ENCODE measurements around the gene NHLRC2.

The NHLRC2 gene

DNA sequence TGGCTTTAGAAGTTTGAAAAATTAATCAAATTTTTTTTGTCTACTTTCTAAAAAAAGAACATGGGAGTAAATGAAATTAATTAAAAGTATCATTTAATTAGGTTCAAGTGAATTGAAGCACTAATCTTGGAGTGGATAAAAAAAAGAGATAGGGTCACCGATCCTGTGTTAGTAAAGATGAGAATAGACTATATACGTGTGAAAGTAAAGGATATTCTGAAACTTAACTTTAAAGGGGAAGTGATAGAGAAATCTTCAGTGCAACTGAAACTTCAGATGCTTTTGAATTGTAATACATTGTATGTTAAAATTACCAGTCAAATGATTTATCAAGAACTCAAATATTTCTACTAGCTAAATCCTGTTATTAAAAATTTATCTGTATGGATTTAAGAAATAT lies 4.8 kb downstream of the NHLRC2 start:
- no peak for DNase-seq

DNA sequence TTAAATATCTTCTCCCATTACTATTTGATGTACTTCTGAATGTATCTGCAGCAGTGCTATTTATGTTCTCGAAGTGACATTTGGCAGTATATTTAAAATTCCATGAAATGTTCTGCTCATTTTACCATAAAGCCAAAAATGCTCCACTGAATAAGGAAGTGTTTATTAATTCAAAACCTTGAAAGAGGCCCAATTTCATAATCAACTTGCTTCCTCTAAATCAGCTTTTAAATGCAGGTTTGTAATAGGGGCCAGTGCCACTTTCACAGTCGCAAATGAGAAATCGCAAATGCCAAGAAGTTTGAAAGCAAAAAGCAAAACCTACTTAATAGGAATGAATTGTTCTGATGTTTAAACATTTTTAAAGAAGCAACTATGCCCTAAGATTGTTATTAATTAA lies 11.4 kb downstream of the NHLRC2 start:
- DNase-seq, result no peak

DNA sequence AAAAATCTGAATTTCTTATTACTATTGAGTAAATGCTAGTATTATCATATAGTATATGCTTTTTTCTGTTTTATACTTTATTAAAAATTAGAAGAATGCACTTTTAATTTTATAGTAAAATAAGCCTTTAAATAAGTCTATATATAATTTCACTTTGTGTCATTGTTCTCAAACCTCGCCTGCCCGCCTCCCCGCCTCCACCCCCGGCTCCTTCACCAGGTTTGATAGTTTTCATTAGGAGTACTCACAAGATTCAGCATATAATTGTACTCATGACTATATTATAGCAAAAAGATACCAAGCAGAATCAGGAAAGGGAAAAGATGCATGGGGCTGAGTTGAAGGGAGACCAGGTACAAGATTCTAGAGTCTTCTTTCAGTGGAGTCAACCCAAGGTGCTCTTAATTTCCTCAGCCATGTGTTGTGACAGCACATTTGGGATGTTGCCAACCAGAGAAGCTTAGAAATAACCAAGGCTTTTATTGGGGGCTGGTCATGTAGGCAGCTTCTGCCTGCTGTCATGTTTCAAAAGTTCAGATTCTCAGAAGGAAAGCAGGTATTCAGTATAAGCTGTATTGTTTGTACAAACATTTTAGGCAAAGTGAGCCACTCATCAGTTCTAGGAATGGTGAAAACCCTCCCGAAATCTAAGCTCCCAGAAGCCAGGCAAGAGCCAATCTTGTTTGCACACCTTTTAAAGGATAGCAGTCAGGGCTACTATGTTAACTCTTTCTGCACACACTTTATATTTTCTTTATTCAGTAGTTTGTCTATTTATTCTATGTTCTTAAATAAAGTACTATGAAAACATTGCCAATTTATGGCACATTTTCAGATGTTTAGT lies 12.3 kb downstream of the NHLRC2 start:
- no peak for DNase-seq

DNA sequence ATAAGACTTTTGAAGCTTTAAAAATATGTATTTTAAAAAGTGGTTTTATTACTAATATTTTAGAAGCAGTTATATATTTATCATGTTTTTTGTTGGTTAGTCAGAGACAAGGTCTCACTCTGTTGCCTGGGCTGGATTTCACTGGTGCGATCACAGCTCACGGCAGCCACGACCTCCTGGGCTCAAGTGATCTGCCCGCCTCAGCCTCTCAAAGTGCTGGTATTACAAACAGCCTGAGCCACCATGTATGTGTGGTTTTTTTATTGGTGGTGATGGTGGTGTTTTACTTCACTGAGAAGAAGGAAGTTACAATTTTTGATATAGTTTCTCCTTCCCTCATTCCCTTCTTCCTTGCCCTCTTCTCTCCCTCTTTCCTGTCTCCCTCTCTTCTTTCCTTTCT lies 13.4 kb downstream of the NHLRC2 start:
- no peak for DNase-seq

DNA sequence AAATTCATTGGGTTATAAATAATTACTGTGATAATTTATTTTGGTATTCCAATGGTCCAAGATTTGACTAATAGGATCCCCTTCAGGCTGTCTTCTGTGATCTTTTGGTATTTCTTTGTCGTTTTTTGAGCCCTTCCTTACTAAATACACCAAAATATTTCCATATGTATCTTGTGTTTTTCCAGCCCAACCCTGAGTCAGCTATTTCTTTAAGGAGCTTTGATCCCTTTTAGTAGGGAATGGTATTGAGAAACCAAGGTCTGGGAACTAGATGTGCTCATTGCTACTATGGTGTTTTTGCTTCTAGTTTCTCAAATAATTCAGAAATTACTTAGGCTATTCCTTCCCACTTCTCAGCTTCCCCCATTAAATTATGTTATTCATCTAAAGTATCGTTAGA lies 15.3 kb downstream of the NHLRC2 start:
- no peak for DNase-seq

DNA sequence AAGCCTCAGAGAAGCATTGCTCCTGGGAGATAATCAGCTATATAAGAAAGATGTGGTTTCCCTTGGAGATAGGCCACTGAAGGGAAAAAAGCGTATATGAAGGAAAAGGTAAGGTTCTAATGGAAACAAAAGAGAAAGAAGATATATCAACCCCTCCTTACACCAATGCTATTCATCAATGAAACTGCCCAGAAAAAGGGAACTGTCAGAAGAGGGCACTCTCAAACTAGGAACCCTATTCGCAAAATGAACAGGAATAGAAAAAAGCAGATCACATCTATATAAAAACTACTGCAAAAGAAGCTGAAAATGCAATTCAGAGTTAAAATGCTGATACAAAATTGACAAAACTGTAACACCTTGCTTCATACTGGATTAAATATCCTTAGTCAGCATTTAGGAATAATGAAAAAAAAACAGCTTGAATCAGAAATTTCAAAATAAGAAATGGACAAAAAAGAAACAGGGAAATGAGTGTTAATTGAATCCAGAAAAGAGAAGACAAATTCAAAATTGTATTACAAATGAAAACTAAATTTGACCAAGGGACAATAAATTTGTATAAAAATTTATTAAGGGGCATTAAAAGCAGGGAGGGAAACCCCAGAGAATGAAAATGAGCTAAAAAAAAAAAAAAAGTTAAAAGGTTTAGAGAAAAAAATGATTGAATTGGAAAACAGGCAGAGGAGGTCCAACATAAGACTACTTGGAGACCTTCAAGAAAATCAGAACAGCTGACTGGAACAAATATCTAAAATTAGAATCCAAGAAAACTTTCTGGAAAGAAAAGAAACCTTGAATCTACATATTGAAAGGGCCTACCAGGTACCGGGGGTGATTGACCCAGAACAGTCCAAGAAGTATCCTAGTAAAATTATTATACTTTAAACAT lies 17.9 kb downstream of the NHLRC2 start:
- DNase-seq, result no peak

DNA sequence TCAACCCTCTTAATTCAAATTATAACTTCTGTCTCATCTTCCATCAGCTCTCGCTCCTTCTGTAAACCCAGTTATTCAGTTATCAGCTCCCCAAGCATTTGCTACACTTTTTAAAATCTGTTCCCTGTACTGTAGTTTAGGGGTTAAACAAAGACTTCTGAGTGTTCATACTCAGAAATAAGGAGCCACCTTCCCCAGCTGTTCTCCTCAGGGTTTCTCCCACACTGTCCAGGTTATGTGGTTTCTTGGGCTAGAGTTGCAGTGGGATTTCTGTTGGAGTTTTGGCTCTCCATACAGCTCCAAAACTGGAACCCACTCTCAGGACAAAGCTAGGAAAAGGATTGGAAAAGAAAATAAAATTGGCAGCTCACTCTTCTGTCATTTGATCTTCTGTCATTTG lies 20.8 kb downstream of the NHLRC2 start:
- DNase-seq, result no peak

DNA sequence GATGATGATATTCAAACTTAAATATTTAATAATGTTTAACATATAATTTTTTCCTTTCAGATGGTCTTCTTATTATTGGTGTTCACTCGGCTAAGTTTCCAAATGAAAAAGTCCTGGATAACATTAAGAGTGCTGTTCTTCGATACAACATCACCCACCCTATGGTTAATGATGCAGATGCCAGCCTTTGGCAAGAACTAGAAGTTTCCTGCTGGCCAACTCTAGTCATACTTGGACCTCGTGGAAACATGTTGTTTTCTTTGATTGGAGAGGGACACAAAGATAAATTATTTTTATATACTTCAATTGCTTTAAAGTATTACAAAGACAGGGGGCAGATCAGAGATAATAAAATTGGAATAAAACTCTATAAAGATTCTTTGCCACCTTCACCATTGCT lies 22.0 kb downstream of the NHLRC2 start:
- DNase-seq, result no peak

DNA sequence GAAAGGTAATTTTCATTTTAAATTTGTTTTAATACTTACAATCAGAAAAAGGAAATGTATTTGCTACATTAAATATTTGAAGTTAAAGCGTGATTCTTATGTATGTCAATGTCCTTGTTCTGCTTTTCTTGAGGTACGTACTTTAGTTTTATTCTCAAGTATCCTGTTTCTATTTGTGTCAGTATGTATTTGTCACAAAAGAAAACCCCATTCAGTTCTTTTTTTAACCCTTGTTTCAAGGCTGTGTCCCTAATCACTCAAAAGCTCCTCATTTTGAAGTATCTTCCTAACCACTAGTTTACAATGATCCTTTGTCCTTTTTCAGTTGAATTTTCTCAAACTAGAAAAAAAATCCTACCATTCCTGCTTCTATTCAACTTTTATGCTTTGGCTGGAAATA lies 25.2 kb downstream of the NHLRC2 start:
- no peak for DNase-seq

DNA sequence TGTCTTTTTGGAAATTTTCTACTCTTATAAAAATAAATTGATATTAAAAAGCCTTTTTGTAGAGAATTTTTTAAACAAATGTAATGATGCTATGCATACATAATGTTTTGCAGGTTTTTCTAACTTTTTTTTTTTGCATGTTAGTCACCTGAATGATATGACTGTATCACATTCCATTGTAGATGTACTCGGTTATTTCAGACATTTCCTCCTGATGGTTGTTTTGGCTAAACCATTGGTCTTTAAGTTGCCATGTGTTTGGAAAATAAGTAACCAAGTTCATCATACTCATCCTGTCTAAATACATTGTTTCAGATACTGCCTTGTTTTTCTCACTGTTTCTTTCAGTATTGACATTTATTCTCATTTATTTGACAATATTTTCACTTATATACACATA lies 25.8 kb downstream of the NHLRC2 start:
- peak; percentile 50 for DNase-seq

DNA sequence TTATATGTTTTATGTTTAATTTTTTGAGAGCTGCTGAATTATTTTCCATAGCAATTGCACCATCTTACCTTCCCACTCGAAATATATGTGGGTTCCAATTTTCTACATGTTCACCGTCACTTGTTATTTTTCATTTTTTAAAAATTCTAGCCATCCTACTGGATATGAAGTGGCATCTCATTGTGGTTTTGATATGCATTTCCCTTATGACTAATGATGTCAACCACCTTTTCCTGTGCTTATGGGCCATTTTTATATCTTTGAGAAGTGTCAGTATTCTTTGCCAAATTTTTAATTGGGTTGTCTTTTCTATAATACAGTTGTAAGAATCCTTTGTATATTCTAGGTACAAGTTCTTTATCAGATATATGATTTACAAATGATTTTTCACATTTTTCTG lies 27.8 kb downstream of the NHLRC2 start:
- no peak for DNase-seq

DNA sequence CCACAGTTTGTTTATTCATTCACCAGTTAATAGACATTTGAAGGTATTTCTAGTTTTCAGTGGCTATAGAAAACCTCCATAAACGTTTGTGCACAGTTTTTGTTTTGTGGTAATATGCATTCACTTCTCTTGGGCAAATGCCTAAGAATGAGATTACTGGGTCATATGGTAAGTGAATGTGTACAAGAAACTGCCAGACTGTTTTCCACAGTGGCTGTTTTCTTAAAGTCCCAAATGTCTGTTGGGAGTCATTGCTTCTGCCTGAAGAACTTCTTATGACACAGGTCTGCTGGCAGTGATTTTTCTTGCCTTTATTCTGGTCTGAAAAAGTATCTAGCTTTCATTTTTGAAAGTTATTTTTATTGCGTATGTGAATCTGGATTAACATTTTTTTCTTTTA lies 35.5 kb downstream of the NHLRC2 start:
- DNase-seq, result peak; percentile 2

DNA sequence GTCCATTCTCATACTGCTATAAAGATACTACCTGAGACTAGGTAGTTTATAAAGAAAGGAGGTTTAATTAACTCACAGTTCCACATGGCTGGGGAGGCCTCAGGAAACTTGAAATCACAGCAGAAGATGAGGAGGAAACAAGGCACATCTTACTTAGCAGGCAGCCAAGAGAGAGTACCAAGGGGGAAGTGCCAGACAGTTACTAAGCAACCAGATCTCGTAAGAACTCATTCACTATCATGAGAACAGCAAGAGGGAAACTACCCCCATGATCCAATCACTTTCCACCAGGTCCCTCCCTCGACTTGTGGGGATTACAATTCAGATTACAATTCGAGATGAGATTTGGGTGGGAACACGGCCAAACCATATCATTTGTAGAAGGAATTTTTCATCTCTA lies 36.3 kb downstream of the NHLRC2 start:
- no peak for DNase-seq

DNA sequence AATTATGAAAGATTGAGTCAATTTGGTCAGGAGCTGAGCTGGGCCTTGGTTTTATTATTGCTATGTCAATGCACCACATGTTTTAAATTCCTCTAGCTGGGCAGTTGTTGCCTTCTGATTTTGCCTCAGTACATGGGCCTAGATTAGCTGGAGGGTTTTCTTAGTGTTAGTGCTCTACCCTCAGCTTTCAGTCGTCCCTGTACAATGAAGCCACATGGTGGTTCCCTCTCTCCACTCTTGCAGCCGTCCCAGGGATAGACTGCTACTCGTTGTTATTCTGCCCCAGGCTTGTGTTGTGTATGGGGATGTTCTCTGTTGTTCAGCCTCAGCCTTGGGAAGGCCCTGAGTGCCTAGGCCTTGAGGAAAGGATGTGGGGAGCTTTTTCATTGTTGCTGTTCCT lies 37.0 kb downstream of the NHLRC2 start:
- peak; percentile 8 for DNase-seq

DNA sequence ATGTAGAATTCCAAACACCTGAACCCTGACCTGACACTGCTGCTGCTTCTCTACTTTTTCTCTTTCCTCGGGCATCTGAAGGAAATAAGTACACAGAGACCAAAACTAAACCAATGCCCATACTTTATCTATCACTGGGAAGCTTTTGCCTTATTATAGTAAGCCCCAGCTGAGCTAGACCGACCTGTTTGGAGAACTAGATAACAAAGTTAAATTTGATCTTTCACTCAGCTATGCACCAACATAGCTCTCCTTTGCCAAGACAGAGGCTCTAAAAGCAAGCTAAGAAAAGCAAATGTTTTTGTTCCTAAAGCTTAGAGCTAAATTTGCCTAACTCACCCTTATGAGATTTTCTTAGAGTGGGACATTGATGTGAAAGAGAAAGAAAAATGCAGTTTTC lies 39.1 kb downstream of the NHLRC2 start:
- DNase-seq, result no peak

DNA sequence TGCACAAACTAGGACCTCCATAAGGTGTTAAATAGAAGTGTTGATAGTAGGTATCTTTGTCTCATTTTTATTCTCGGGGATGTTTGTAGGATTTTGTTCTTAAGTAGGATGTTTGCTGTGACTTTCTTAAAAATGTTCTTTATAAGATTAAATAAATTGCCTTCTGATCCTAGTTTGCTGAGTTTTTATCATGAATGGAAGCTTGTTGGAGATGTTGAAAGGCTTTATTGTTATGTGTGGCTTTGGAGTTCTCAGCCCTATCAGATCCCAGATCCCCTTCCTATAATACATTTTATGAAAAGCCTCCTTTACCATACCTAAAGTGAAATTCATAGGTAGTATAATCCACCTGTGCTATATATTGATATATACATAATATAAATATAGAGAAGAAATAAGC lies 40.1 kb downstream of the NHLRC2 start:
- DNase-seq, result no peak

DNA sequence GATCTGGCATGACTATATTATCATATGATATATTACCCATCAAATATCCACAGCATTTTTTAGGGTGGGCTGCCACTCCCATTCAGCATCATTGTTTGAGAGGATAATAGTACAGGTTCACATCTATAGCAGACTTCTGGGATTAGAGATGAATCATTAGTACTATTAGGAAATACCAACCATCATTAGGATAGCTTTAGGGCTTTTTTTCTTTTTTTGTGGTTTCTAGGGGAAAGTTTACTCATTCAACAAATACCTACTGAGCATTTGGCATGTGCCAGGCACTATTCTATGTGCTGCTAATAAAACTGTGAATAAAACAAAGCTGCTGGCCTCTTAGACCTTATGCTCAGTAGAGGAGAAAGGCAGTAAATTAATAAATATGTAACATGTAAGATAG lies 40.6 kb downstream of the NHLRC2 start:
- DNase-seq, result peak; percentile 56

DNA sequence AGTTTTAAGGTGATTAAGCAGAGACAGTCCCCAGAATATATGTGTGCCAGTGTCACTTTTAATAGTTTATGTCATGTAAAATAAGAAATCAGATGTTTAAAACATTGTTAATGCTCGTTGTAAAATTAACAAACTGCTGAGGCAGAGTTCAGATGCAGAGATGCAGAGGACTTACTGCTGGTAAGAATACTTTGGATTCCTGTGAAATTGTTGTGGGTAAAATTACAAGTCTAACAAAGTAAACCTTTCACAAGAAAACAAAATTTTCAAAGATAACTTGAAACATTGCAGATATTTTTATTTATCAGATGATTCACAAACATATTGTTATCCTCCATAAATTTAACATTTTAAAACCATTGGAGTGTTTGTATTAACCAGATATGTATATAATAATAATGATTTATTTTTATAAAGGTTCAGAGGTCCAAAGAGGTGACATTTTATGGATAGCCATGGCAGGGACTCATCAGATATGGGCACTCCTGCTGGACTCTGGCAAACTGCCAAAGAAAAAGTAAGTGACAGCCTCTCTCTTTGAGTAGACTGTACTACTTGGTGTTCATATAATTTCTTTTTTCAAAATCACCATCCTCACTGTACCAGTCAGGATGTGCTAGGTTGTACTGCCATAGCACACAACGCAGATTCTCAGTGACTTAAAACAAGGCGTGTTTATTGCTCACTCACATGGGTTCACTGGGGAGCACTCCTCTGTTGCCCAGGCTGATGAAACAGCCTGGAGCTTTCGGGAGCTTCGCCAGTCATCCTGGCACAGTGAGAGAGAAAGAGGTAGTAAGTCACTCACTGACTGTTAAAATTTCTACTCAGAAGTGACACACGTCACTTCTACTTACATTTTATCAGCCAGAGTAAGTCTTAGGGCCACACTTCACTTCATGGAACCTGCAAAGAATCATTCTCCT lies 43.5 kb downstream of the NHLRC2 start:
- DNase-seq, result peak; percentile 12

DNA sequence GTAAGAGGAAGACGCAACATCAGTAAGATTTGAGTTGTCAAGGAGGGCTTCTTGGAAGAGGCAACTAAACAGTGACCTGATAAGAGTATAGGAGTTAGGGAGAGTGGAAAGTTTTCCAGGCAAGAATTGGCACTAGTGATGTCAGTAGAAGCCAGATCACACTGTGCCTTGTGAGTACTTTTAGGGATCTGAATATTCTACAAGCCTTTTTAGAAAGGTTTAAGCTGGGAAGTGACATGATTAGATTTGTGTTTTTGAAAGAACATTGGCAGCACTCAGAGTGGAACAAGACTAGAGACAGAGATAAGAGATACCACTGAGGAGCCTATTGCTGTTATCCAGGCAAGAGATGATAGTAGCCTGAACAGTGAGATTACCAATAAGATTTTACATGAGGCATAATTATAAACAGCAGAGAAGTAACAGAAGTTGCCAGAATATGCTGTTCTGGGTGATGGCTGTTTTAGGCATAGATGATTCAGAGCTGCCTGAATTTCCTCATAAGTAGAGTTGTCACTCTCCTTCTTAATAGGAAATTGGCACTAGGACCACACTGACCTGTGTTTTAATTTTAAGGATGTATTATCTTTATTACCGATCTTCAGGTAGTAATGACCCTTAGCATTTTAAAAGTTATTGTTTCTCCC lies 45.6 kb downstream of the NHLRC2 start:
- DNase-seq, result no peak

DNA sequence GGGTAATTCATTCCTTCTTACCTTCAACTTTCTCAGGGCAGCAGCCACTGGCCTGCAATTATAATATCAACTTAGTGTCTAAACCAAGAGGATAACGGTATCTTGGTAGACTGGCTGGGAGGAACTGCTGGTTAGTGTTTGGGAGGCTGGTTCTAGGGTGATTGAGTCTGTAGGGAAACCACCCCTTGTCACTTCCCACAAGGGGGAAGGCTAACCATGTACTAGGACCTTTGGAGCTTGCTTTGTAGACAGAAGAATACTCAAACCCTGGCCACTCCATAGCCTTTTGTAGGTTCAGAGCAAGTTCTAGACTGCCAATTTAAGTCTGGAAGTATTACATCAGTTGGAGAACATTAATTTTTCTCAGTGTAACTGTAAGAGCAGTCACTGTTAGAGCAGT lies 51.3 kb downstream of the NHLRC2 start:
- DNase-seq, result no peak

DNA sequence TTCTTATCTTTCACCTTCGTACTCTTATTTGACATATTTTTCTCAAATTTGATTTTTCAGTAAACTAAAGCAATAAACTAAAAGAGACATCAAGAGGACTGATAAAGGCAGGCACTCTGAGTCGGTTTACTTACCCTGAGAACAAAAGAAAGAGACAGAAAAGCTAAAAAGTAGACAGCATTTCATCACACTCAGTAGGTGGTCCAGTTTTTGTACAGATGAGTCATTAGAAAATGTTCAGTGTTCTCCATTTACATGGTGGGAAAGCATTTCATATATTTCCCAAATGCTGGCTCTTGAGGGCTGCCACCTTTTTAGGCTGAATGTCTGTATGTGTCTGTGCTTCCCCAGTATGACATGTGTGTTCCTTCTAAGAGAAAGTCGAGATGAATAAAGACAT lies 52.7 kb downstream of the NHLRC2 start:
- peak; percentile 76 for DNase-seq

DNA sequence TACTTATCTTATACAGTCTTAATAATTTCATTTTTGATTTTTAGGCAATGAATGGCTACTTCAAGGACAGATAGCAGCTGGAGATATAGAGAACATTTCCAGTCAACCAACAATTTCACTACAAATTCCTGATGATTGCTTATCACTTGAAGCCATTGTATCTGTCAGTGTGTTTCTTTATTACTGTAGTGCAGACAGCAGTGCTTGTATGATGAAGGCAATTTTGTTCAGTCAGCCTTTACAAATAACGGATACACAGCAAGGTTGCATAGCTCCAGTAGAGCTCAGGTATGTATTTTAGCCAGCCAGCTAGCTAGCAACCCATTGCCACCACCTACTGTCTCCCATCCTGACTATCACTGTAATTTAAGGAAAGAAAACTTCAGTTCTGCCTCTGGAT lies 53.8 kb downstream of the NHLRC2 start:
- DNase-seq, result no peak
